Jurkat, Clone E6-1 (cell line): ENCODE data around the gene GRM8.
"Not testable (repeated sequence)": the region's sequence is repeated elsewhere in the genome, so short reads cannot be mapped to it uniquely, and the experiment has no call there.

Experiments
- DNase-seq: peaks from one replicate; pipeline ENCODE4 v3.0.0-alpha.2; 2011; ENCODE audit warnings: low read depth, low spot score
- H3K4me3 ChIP-seq: 2 replicates; pipeline ENCODE4 v1.5.1; 2011; ENCODE audit warnings: mild to moderate bottlenecking, low read length, control low read depth, moderate library complexity

The GRM8 gene

GRCh38 chr7:126972571-126972970, 280.2 kb downstream of the GRM8 start:
- no peak overlapping the region for H3K4me3 ChIP-seq
- no peak for DNase-seq

DNA sequence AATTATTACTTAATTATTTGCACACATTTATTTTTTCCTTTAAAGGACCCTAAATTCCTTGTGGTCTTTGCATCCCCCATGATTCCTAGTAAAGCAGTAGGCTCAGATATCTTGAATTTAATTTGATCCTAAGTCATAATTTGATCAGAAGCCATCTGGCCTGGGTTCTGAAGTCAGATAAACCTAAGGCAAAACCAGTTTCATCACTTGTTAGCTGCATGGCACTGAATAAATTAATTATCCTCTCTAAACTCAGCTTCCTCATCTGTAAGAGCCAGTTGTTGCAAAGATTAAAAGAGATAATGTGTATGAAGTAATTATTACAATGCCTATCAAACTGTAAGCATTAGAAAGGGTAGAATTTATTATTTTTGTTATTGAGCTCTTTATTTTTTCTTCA, 293.1 kb downstream of the GRM8 start:
- no peak for DNase-seq
- no peak overlapping the region for H3K4me3 ChIP-seq

DNA sequence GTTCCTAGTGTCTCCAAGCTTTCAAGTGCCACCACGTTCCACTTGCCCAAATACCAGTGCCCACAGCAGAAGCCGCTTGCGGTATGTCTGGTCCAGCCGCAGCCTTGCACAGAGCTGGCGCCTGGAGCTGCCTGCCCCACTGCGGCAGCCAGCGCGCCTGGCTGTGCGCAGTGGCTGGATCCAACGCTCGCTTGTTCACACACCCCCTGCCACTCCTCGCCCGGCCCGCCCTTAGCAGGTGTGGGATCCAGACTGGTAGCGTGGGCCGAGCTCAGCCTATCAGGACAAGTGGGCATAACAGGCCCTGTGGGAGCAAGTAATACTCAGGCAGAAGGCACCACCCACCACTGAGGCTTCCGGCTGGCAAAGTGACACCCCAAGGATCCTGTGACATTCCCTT, 294.4 kb downstream of the GRM8 start:
- no peak overlapping the region for H3K4me3 ChIP-seq
- DNase-seq = no peak

DNA sequence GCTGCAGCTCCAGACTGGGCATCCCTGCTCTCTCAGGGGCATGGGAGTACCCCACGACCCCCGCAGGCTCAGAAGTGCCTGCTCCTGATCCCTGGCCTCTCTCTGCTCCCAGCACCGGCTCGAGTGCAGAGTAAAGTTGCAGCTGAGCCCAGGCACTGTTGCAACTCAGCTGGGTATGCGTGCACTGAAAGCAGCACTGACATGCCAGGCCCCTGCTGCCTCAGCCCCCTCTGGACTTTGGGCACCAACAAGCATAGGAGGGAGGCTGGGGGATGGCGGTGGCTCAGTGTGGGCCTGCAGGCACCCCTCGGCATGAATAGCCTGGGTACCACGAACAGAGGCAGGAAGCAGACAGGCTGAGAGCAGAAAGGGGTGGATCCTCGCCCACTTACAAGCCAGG, 295.3 kb downstream of the GRM8 start:
- DNase-seq = no peak
- H3K4me3 ChIP-seq = no peak overlapping the region

DNA sequence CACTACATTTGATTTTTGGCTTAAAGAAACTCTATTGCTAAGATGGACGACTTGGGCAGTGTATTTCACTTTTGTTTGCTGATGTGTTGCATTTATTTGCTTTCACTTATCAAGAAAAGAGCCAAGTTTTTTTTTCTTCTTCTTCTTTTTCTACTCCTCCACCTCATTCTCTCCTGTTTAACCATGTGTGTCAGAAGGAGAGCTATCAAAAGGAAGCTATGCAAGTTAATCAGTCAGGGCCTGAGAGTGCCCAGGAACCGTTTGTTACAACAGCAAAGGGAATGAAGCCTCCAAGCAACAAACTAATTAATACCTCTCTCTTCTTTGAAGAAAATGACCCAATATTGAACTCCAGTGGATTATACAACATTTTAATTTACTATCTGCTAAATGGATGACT, 299.3 kb downstream of the GRM8 start:
- H3K4me3 ChIP-seq = no peak overlapping the region
- no peak for DNase-seq

GRCh38 chr7:126948664-126949063, 304.1 kb downstream of the GRM8 start:
- DNase-seq = no peak
- H3K4me3 ChIP-seq = no peak overlapping the region

GRCh38 chr7:126940723-126941307, 311.9 kb downstream of the GRM8 start:
- no peak overlapping the region for H3K4me3 ChIP-seq
- no peak for DNase-seq

GRCh38 chr7:126937171-126937570, 315.6 kb downstream of the GRM8 start:
- no peak overlapping the region for H3K4me3 ChIP-seq
- DNase-seq = no peak

DNA sequence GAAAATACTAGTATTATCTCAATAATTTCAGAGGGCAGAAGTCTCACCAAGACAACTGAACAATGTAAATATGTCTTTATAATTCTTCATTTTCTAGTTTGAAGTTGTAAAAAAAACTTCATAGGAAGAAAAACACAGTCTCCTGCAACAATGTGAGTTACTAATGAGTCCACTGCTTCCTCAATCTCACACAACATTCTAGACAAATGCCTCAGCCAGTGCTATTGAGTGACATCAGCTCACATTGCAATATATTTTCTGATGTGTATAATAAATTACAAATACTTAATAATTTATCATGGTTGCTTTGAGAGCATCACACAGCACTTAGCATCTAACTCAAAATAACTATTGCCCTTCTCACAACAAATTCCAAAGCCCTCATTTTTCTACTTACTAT, 321.2 kb downstream of the GRM8 start:
- no peak for DNase-seq
- no peak overlapping the region for H3K4me3 ChIP-seq

DNA sequence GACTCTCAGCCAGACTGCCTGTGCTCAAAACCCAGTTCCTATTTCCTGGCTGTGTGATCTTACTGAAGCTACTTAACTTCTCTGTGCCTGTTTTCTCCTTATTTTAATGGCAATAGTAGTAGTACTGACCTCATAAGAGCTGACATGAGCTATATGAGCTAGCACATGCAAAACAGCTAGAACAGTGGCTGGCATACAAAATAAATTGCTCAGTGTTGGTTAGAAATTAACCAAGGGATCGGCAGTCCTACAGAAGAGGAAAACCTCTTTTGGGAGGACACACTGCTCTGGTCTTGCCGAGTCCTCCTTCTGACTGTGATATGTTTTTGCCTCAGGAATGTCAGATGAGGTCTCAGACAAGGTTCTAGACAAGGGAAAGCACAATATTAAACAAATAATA, 322.6 kb downstream of the GRM8 start:
- H3K4me3 ChIP-seq = no peak overlapping the region
- DNase-seq = no peak

- no peak overlapping the region for H3K4me3 ChIP-seq
- DNase-seq = no peak
Measured at GRCh38 chr7:126924477-126924876, 328.3 kb downstream of the GRM8 start.

DNA sequence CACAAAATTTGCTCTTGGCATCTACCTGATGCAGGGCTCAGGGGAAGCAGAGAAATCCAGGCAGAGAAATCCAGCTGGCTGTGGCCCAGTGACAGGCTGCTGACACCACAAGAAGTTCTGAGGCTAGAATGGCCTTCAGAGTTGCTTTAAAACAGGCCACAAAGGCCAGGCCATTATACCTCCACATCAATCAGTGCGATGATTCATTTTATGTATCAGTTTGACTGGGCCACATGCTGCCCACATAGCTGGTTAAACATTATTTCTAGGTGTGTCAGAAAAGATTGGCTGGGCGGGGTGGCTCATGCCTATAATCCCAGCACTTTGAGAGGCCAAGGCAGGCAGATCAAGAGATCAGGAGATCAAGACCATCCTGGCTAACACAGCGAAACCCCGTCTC, 341.1 kb downstream of the GRM8 start:
- DNase-seq, H3K4me3 ChIP-seq: not testable (repeated sequence)

GRCh38 chr7:126908564-126908963, 344.2 kb downstream of the GRM8 start:
- DNase-seq, H3K4me3 ChIP-seq: not testable (repeated sequence)

DNA sequence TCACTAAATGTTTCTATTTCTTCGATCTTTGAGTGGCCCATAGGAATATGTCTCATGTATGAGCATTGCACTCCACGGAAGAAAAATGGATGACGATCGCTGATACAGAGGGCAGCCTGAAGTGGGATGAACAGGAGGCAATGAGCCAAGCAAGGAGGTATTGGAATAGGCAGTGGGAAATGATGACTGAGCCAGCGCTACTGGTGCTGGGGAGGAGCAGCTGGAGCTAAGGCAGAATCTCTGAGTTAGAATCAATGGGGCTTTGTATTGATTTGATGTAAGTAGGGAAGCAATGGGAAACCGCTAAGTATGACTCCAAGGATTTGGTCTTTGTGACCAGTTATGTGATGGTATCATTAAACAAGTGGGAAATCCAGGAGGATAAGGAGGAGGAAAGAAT, 345.1 kb downstream of the GRM8 start:
- H3K4me3 ChIP-seq, DNase-seq: not testable (repeated sequence)

DNA sequence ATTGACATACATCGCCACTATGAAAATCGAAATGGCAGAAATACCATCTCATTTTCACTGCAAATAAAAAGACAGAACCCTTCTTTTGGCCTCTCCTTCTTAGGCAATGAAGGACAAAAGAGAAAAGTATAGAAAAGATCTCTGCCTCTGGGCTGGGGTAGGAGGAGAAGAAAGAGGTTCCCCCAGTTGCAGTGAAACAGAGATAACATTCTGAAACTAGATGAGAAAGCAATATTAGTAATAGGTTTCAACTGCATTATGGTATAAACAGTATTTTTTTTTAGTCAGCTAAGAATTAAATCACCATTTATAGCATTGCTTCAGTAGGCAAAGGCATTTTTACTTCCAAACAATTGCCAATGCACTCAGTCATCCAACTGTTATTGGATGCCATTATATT, 347.5 kb downstream of the GRM8 start:
- not testable (repeated sequence) for H3K4me3 ChIP-seq, DNase-seq

GRCh38 chr7:126901041-126901765, 351.5 kb downstream of the GRM8 start:
- not testable (repeated sequence) for DNase-seq, H3K4me3 ChIP-seq

DNA sequence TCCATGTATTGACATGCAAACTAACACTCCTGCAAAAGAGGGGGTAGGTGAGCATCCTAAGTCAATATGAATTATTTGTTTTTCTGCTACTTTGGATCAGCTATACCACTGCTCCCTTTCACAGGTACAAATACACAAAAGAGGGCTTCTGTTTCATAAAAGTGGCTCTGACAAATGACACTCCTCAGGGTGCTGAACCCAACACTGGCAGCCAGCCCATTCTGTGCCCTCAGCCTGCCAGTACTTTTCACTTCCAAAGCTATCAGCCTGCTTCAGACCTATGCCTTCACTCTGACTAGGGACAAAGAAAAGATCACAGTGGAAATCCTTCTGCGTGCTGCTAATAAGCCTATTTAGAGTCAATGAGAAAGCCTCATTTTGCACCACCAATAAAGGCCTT, 364.8 kb downstream of the GRM8 start:
- DNase-seq, H3K4me3 ChIP-seq: not testable (repeated sequence)

DNA sequence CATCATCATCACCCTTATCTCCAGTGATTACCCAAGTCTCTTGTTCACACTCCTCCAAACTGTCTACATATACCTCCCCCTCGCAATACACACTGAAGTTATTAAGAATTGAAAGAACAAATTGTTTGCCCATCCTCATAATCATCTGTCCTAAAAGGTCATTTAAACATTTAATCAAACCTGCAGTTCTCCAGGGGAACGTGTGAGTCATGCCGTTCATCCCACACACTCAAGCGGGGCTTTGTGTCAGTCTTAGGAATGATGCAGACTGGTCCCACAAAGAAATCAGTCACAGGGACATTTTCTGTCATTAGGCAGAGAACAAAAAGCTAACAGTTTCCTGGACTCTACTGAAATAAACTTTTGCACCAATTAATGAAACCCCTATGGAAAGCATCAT, 365.2 kb downstream of the GRM8 start:
- not testable (repeated sequence) for DNase-seq, H3K4me3 ChIP-seq

GRCh38 chr7:126882730-126883129, 370.0 kb downstream of the GRM8 start:
- not testable (repeated sequence) for DNase-seq, H3K4me3 ChIP-seq

GRCh38 chr7:126881908-126882307, 370.8 kb downstream of the GRM8 start:
- not testable (repeated sequence) for H3K4me3 ChIP-seq, DNase-seq

DNA sequence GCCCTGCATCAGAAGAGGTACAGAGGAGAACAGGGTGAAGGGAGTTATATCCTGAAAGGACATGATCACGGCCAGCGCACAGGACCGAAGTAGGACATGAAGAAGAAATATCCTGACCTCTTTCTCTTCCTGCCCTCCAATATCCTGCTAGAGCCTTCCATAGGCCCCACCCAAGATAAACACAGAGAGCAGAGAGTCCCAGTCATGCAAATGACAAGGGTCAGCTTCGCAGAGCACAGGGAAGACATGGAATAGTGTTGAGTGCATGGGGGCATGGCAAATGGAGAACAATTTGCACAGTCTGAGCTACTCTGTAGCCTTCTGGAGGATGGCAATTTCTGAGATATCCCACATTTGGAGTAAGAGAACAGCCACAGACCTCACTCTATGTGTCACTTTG, 371.4 kb downstream of the GRM8 start:
- DNase-seq = no peak
- H3K4me3 ChIP-seq = no peak overlapping the region
